HFFc6 (cell line): Measurements from ENCODE around the gene FGF14. TPM values are rescaled to one million over a fixed set of nuclear protein-coding genes. Genes with fewer than 3 reads are reported as not detected.

ENCODE experiments used
- DNase-seq: peaks from one replicate; pipeline ENCODE4 v3.0.0-alpha.2; 2018
- H3K27ac Mint-ChIP-seq: 2 replicates; pipeline ENCODE4 v1.8.0; 2020; ENCODE audit warnings: mild to moderate bottlenecking, mixed read lengths
- H3K27me3 Mint-ChIP-seq: 2 replicates; pipeline ENCODE4 v1.8.0; 2021; ENCODE audit warnings: mild to moderate bottlenecking, moderate library complexity, mixed read lengths; ENCODE audit not compliant: insufficient read depth
- H3K36me3 Mint-ChIP-seq: 2 replicates; pipeline ENCODE4 v1.8.0; 2021; ENCODE audit warnings: low read depth, mixed read lengths
- H3K4me1 Mint-ChIP-seq: 2 replicates; pipeline ENCODE4 v1.8.0; 2020; ENCODE audit warnings: low read depth, mixed read lengths
- H3K4me3 Mint-ChIP-seq: 2 replicates; pipeline ENCODE4 v1.8.0; 2020; ENCODE audit warnings: mild to moderate bottlenecking, moderate library complexity, mixed read lengths
- H3K9me3 Mint-ChIP-seq: 2 replicates; pipeline ENCODE4 v1.8.0; 2020; ENCODE audit warnings: mild to moderate bottlenecking, mixed read lengths
- CTCF ChIP-seq: fragments of 200-600 bp; sonication (generic); IDR thresholded peaks from 2 replicates; pipeline ENCODE4 v1.5.0; 2021; ENCODE audit warnings: antibody characterized with exemption, mild to moderate bottlenecking
- total RNA-seq, 6 experiments: library from RNA; stranded (reverse); fragmentation: NEBNext Ultra II Directional; extraction: Animal tissue kit (Norgen Biotek cat#: 25700); gene quantifications; 2 replicates in 1 of 6; 3 replicates in 5 of 6; pipeline ENCODE4 v1.2.3, GENCODE V29; 2021

FGF14 gene
- total RNA-seq, 6 experiments from 2014 or later = 0.02 to 0.03 TPM; not detected in 4

DNA sequence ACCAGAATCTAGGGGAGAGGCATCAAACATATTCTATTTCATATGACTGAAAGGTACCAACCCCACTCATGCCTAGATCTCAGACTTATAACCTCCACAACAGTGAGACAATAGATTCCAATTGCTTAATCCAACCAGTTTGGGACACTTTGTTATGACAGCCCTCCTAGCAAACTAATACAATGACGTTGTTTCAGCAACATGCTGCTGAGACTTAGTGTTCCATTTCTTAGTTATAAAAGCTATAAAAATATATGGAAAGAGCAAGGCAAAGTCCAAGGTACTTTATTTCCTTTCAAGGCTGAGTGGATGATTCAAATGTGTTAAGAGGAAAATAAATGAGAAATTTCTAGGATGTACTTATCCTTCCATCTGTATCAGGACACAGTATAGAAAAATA, 352.0 kb downstream of the FGF14 start:
- no peak for TF ChIP-seq CTCF
- H3K4me1 Mint-ChIP-seq = no peaks in the 10 kb centered on the region
- H3K9me3 Mint-ChIP-seq = peaks cover 54% of the 10 kb centered on the region
- no peak overlapping the region for H3K4me3 Mint-ChIP-seq
- peaks cover 4% of the 10 kb centered on the region; the same call in 1 of the 2 replicates for H3K36me3 Mint-ChIP-seq
- H3K27me3 Mint-ChIP-seq = no peaks in the 10 kb centered on the region
- DNase-seq = no peak
- H3K27ac Mint-ChIP-seq = no peak overlapping the region

- Mint-ChIP-seq H3K27ac (no peak overlapping the region), H3K9me3 (peaks cover 49% of the 10 kb centered on the region), H3K27me3 (no peaks in the 10 kb centered on the region), H3K4me3 (no peak overlapping the region), H3K36me3 (peaks cover 4% of the 10 kb centered on the region; the same call in 1 of the 2 replicates), H3K4me1 (no peaks in the 10 kb centered on the region)
- no peak for DNase-seq
- TF ChIP-seq CTCF = no peak
Measured at GRCh38 chr13:102045731-102046130, 356.1 kb downstream of the FGF14 start.

DNA sequence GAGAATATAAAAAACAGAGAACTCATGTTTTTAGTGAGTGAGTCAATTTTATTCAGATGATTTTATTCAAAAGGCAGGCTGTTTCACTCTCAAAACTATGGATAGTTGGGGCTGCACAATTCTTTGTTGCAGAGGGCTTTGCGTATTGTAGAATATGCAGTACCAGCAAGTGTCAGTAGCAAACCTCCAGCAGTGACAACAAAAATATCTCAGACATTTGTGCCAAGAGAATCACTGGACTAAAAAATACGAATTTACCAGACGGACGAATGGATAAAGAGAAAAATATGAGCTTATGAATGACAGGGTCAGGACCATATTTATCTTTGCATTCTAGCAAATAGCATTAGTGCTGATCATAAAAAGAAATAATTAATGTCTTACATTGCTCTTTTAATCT, 359.1 kb downstream of the FGF14 start:
- DNase-seq = no peak
- Mint-ChIP-seq H3K9me3 (peaks cover 36% of the 10 kb centered on the region), H3K27me3 (no peaks in the 10 kb centered on the region), H3K36me3 (no peaks in the 10 kb centered on the region), H3K4me3 (no peak overlapping the region), H3K4me1 (no peaks in the 10 kb centered on the region), H3K27ac (no peak overlapping the region)
- TF ChIP-seq CTCF = no peak

DNA sequence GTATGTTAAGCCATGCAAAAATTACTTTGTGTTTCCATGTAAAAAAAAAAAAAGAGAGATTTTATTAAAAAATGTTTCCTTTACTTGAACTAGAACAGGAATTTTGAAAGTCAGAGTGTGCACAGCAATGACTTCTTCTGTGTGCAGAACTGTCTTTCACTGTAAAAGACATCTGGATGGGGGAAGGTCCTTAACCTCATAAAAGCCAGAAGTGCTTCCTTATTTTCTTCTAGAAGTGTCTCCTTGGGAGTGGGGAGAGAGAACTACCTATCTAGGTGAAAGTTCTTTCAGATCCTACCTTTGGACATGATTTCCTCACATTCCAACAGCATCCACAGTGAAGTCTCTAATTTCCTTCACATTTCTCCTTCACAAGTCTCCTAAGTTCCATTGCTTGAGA, 360.3 kb downstream of the FGF14 start:
- Mint-ChIP-seq H3K27ac (no peak overlapping the region), H3K4me1 (no peaks in the 10 kb centered on the region), H3K4me3 (no peak overlapping the region), H3K9me3 (peaks cover 37% of the 10 kb centered on the region), H3K36me3 (no peaks in the 10 kb centered on the region), H3K27me3 (no peaks in the 10 kb centered on the region)
- no peak for DNase-seq
- no peak for TF ChIP-seq CTCF

DNA sequence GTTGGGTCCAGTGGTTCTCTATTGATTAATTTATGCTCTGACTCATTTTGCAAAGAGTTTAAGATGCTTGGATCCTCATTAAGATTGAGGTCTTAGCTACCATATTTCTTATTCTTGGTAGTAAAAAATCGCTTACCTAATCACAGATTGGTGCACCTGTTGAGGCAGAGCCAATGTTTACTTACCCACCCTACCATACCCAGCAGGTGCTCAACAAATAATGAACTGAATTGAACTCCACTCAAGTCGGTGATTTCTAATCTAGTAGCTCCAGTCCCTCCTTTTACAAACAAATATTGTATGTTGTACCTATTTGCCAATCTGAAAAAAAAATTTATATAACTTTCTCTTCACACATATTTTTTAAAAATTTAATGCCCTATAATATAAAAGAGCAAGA, 361.0 kb downstream of the FGF14 start:
- H3K27me3 Mint-ChIP-seq = no peaks in the 10 kb centered on the region
- TF ChIP-seq CTCF = no peak
- no peak for DNase-seq
- H3K4me3 Mint-ChIP-seq = no peak overlapping the region
- peaks cover 37% of the 10 kb centered on the region for H3K9me3 Mint-ChIP-seq
- H3K27ac Mint-ChIP-seq = no peak overlapping the region
- H3K4me1 Mint-ChIP-seq = no peaks in the 10 kb centered on the region
- no peaks in the 10 kb centered on the region for H3K36me3 Mint-ChIP-seq

DNA sequence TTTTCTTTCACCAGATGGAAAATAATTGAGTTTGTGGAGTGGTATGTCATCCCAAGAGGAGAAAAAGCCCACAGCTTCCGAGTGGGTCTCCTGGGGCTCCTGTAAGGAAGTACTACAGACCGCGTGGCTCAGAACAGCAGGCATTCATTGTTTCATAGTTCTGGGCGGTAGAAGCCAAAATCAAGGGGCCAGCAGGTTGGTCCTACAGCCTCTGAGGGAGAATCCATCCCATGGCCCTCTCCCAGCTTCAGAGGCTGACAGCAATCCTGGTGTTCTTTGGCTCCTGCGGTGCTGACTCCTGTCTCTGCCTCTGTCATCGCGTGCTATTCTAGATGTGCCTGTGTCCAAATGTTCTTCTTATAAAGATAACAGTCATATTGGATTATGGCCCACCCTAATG, 362.6 kb downstream of the FGF14 start:
- DNase-seq = no peak
- no peak overlapping the region for H3K27ac Mint-ChIP-seq
- no peaks in the 10 kb centered on the region for H3K4me1 Mint-ChIP-seq
- H3K4me3 Mint-ChIP-seq = no peak overlapping the region
- H3K36me3 Mint-ChIP-seq = no peaks in the 10 kb centered on the region
- TF ChIP-seq CTCF = no peak
- peaks cover 36% of the 10 kb centered on the region for H3K9me3 Mint-ChIP-seq
- H3K27me3 Mint-ChIP-seq = no peaks in the 10 kb centered on the region
